SIG-M5 (cell line): ENCODE data around the gene MEGF11.

Source experiments
- DNase-seq: peaks from one replicate; lab custom pipeline; 2025; lab: John Stamatoyannopoulos, UW

MEGF11 gene

GRCh38 chr15:66239514-66239913 lies 14.0 kb downstream of the MEGF11 start:
- no peak for DNase-seq

- DNase-seq: no peak
Observed at GRCh38 chr15:66238318-66238717, 15.2 kb downstream of the MEGF11 start.

- no peak for DNase-seq
Observed at GRCh38 chr15:66237513-66238235, 15.9 kb downstream of the MEGF11 start.

- no peak for DNase-seq
Observed at GRCh38 chr15:66236806-66237375, 16.7 kb downstream of the MEGF11 start.

- no peak for DNase-seq
Observed at GRCh38 chr15:66235866-66236265, 17.7 kb downstream of the MEGF11 start.

GRCh38 chr15:66234798-66235197 lies 18.8 kb downstream of the MEGF11 start:
- no peak for DNase-seq

GRCh38 chr15:66233487-66234415 lies 19.8 kb downstream of the MEGF11 start:
- no peak for DNase-seq

GRCh38 chr15:66232267-66232625 lies 21.3 kb downstream of the MEGF11 start:
- DNase-seq: no peak

GRCh38 chr15:66231394-66232266 lies 21.9 kb downstream of the MEGF11 start:
- no peak for DNase-seq

- no peak for DNase-seq
Observed at GRCh38 chr15:66229790-66230465, 23.6 kb downstream of the MEGF11 start.

GRCh38 chr15:66228807-66229735 lies 24.5 kb downstream of the MEGF11 start:
- no peak for DNase-seq

- DNase-seq: no peak
Observed at GRCh38 chr15:66226736-66227135, 26.8 kb downstream of the MEGF11 start.

GRCh38 chr15:66225656-66226274 lies 27.8 kb downstream of the MEGF11 start:
- DNase-seq: no peak

- DNase-seq: no peak
Observed at GRCh38 chr15:66224946-66225345, 28.6 kb downstream of the MEGF11 start.

- DNase-seq: no peak
Observed at GRCh38 chr15:66222273-66223198, 31.0 kb downstream of the MEGF11 start.

GRCh38 chr15:66221126-66221525 lies 32.4 kb downstream of the MEGF11 start:
- DNase-seq: no peak

- no peak for DNase-seq
Observed at GRCh38 chr15:66220601-66221000, 32.9 kb downstream of the MEGF11 start.

- DNase-seq: no peak
Observed at GRCh38 chr15:66219339-66219738, 34.2 kb downstream of the MEGF11 start.

- no peak for DNase-seq
Observed at GRCh38 chr15:66216806-66217205, 36.7 kb downstream of the MEGF11 start.
